Upper lobe of left lung (tissue), 6 donors: ENCODE measurements around the gene PAQR8. TPM values are rescaled to one million over a fixed set of nuclear protein-coding genes. Genes with fewer than 3 reads are reported as not detected.

Experiments used
- ATAC-seq, 2 donors: fragments of 200-7000 bp; cut with Tn5 transposase; one replicate each; pipeline ENCODE4 v1.9.1; 2022; ENCODE audit warnings: mild to moderate bottlenecking in 2 of 2, moderate library complexity in 2 of 2; ENCODE audit not compliant: low FRiP score in 2 of 2
- DNase-seq, 2 donors: peaks; one replicate each; pipeline ENCODE4 v3.0.0-alpha.2; 2019 to 2020
- H3K27ac ChIP-seq, 4 donors: fragments of 200-600 bp; sonication (generic); one replicate each; pipeline ENCODE4 v1.5.1; 2016 to 2019
- H3K27me3 ChIP-seq, 4 donors: fragments of 200-600 bp; sonication (generic); one replicate each; pipeline ENCODE4 v1.5.1; 2017 to 2019
- H3K36me3 ChIP-seq, 4 donors: fragments of 200-600 bp; sonication (generic); one replicate each; pipeline ENCODE4 v1.5.1; 2016 to 2019
- H3K4me1 ChIP-seq, 4 donors: fragments of 200-600 bp; sonication (generic); one replicate each; pipeline ENCODE4 v1.5.1; 2018 to 2019
- H3K4me3 ChIP-seq, 4 donors: fragments of 200-600 bp; sonication (generic); one replicate each; pipeline ENCODE4 v1.5.1; 2017 to 2019; ENCODE audit warnings: mild to moderate bottlenecking in 2 of 4, moderate library complexity in 1 of 4
- H3K9me3 ChIP-seq, 4 donors: fragments of 200-600 bp; sonication (generic); one replicate each; pipeline ENCODE4 v1.5.1; 2018 to 2019
- EP300 ChIP-seq, 4 donors: sonication (generic); formaldehyde crosslinking; IDR thresholded peaks; one replicate each; pipeline ENCODE4 v1.5.1; 2017; ENCODE audit warnings: antibody characterized with exemption in 4 of 4, control low read depth in 2 of 4
- POLR2A ChIP-seq, 4 donors: fragments of 450-650 bp; IDR thresholded peaks; one replicate each; pipeline ENCODE4 v1.5.1; 2016 to 2017; ENCODE audit warnings: antibody characterized with exemption in 4 of 4, mild to moderate bottlenecking in 2 of 4
- POLR2AphosphoS5 ChIP-seq, 2 donors: sonication (generic); formaldehyde crosslinking; IDR thresholded peaks; one replicate each; pipeline ENCODE4 v1.5.1; 2017; ENCODE audit warnings: antibody characterized with exemption in 2 of 2
- WGBS, 2 donors: methylation state at CpG; one replicate each; pipeline ENCODE4 v1.1.5; 2017 to 2018; 5-methylcytosine and 5-hydroxymethylcytosine counted together
- total RNA-seq, 6 donors: library from RNA; depleted of rRNA in 4 of 6; stranded (reverse); fragments of >200 nt in 4 of 6; gene quantifications; one replicate each; pipeline versions ENCODE4 v1.1.0 to v1.2.1, GENCODE V29; 2016 to 2021
- TF ChIP-seq, protein P1 (sequence below), 6 experiments: fragments of 450-650 bp in 4 of 6; fragments of 200-600 bp in 2 of 6; sonication (generic) in 2 of 6; IDR thresholded peaks; one replicate each; pipeline ENCODE4 v1.5.1; 2016 to 2019; ENCODE audit warnings: antibody characterized with exemption in 6 of 6
- donor health status: DM: no; HTN: no; CAD: no; lungs with moderate emphysema.
- donor health status: DM: no; HTN: yes; CAD: no; lungs with severe emphysema.

PAQR8 gene
- total RNA-seq, 6 donors from 2014 or later = 3.4 to 21.6 (median 9.3) TPM

DNA sequence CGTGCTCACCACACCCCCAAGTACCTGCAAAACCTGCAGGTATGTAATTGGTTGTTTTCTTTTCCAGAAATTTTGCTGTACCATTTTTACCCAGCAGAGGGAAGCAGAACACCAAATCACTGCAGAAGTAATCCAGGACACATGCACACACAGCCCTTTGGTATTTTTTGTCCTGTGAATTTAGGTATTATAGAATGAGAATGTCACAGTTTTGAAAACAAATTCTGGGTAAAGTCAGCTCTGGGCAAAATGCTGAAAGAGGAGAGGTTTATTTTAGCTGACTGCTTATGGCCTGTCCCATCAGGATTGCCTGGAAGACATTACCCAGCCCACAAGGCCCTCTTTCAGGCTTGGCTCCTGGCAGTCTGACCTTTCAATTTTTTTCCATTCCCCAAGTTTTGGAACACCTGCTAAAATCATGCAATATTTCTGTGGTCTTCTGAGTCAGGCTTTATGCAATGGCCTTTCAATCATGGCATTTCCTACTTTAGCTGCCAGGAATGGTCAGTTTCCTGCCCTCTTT lies 54.7 kb downstream of the PAQR8 start:
- ATAC-seq = peak in 1 of 2 donors; percentile 41
- no peak for DNase-seq
- peaks cover 12 to 22% (median 17%) of the 10 kb centered on the region in 4 donors for H3K4me1 ChIP-seq
- H3K36me3 ChIP-seq = no peaks in the 10 kb centered on the region
- 0% methylated on average over 1 of the region's 1 CpG for WGBS, 2 donors
- TF ChIP-seq EP300 (IDR thresholded peaks at IDR 0.05) = no peak
- TF ChIP-seq, protein P1, sequence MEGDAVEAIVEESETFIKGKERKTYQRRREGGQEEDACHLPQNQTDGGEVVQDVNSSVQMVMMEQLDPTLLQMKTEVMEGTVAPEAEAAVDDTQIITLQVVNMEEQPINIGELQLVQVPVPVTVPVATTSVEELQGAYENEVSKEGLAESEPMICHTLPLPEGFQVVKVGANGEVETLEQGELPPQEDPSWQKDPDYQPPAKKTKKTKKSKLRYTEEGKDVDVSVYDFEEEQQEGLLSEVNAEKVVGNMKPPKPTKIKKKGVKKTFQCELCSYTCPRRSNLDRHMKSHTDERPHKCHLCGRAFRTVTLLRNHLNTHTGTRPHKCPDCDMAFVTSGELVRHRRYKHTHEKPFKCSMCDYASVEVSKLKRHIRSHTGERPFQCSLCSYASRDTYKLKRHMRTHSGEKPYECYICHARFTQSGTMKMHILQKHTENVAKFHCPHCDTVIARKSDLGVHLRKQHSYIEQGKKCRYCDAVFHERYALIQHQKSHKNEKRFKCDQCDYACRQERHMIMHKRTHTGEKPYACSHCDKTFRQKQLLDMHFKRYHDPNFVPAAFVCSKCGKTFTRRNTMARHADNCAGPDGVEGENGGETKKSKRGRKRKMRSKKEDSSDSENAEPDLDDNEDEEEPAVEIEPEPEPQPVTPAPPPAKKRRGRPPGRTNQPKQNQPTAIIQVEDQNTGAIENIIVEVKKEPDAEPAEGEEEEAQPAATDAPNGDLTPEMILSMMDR (IDR thresholded peaks at IDR 0.05) = peak; percentile 70 to 87 (median 79)
- no peaks in the 10 kb centered on the region for H3K9me3 ChIP-seq
- H3K27me3 ChIP-seq = no peaks in the 10 kb centered on the region
- H3K27ac ChIP-seq = no peak overlapping the region
- no peak overlapping the region for H3K4me3 ChIP-seq

DNA sequence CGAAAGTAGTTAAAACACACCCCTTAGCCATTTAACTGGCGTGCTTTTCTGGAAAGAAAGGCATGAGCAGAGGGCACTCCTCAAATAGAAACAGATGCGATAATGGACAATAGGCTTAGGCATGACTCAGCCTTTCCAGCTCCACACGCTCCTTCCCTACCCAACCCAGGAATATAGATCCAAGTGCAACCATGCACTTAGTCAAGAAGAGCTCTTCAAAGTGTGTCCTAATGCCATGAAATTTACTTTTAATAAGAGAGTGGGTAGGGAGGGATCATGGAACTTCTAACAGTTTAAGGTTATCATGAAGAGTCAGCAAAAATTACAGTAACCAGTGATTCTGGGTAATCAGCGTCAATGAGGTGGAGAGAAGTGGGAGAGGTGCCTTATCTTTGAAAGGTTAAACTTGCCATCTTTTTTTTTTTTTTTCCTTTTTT lies 55.7 kb downstream of the PAQR8 start:
- DNase-seq (no peak), ATAC-seq (no peak)
- Histone ChIP-seq H3K4me3 (no peak overlapping the region), H3K27me3 (no peaks in the 10 kb centered on the region), H3K36me3 (no peaks in the 10 kb centered on the region), H3K9me3 (no peaks in the 10 kb centered on the region), H3K27ac (no peak overlapping the region), H3K4me1 (peaks cover 12 to 22% (median 17%) of the 10 kb centered on the region in 4 donors)
- WGBS, 2 donors = 79 to 85% methylated on average over 5 of the region's 5 CpGs
- TF ChIP-seq, protein P1 (IDR thresholded peaks at IDR 0.05) = no peak

DNA sequence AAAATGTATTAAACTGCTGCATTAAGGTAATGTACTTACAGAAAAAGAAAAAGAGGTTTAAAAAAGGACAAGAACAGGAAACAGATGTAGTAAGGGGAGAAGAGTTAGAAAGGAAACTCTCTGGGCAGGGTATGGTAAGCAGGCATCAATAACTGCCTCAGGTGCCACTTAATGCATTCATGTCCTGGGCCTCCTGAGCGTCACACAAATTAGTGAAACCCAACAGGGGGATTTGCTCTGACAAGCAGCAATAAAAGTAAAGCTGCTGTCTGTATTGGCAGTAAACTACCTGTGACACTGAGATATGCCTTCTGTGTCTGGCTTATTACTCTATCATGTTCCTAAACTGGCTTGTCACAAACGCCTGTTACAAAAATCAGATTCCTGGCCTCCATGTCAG lies 56.7 kb downstream of the PAQR8 start:
- Histone ChIP-seq H3K9me3 (no peaks in the 10 kb centered on the region), H3K27ac (no peak overlapping the region), H3K4me1 (peaks cover 12 to 22% (median 17%) of the 10 kb centered on the region in 4 donors), H3K4me3 (no peak overlapping the region), H3K27me3 (no peaks in the 10 kb centered on the region), H3K36me3 (no peaks in the 10 kb centered on the region)
- TF ChIP-seq POLR2AphosphoS5 (IDR thresholded peaks at IDR 0.05) = no peak
- TF ChIP-seq EP300 (IDR thresholded peaks at IDR 0.05) = no peak
- TF ChIP-seq, protein P1 (IDR thresholded peaks at IDR 0.05) = no peak
- no peak for TF ChIP-seq POLR2A (IDR thresholded peaks at IDR 0.05)
- 71 to 85% methylated on average over 2 of the region's 2 CpGs for WGBS, 2 donors
- DNase-seq (no peak), ATAC-seq (no peak)

DNA sequence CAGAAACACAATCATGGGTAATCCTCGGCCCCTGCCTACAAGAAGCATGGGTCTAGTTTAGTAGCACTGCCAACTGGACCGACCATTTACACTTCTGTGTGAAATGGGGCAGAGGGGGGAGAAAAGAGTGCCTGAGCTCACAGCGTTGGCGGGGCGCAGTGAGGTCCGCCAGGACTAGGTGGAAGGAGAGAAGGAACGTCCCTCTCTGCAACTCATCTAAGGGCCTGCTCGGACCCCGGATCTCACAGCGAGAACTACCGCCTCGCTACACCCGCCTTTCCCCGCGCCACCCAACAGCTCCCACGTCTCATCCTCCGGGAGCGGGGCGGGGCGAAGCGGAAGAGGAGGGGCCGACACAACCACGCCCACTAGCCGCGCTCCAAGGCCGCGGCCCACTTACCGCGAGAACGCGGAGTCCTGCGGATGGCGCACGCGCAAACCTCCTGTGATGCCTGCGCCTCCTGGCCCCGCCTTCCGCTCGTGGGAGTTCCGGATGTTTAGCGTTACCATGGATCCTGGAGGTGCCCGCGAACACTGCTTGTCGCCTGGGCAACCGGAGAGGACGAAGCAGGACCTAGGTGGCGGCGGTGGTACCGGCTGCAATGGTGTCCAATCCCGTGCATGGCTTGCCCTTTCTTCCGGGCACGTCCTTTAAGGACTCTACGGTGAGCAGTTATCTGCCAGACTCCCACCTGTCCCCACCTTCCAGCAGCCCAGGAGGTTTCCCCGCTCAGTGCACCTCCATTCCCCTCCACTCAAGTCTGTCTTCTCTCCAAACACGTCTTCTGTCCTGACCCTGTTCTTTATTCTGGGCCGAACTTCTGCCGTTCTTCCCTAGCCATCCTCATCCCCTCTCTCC lies 58.1 kb downstream of the PAQR8 start, which contains the start of gene EFHC1:
Gene EFHC1 (plus strand): TSS at position 534 of the 859 bp plus-strand sequence. CDS start 69 bp downstream, at position 603.
- peaks cover 0 to 5% (median 1%) of the 10 kb centered on the region in 4 donors for H3K36me3 ChIP-seq
- peak; percentile 99 for DNase-seq
- 0% methylated on average over 20 to 48 of the region's 57 CpGs for WGBS, 2 donors
- H3K27ac ChIP-seq = peak within 1 kb of the TSS; percentile 70 to 92 (median 82)
- TF ChIP-seq, protein P1 (IDR thresholded peaks at IDR 0.05) = peak in 1 of 6 experiments; percentile 16
- TF ChIP-seq POLR2AphosphoS5 (IDR thresholded peaks at IDR 0.05) (peak; percentile 83 to 86), EP300 (IDR thresholded peaks at IDR 0.05) (peak in 1 of 4 donors; percentile 49), POLR2A (IDR thresholded peaks at IDR 0.05) (peak in 3 of 4 donors; percentile 57 to 87 (median 60))
- no peaks in the 10 kb centered on the region for H3K9me3 ChIP-seq
- peak within 1 kb of the TSS; percentile 72 to 96 (median 88) for H3K4me3 ChIP-seq
- peaks cover 12 to 22% (median 17%) of the 10 kb centered on the region in 4 donors for H3K4me1 ChIP-seq
- H3K27me3 ChIP-seq = no peaks in the 10 kb centered on the region
- peak; percentile 98 to 99 for ATAC-seq
